22Rv1 (cell line): ENCODE measurements around the gene CSGALNACT2.

Source experiments
- H3K27ac ChIP-seq: fragments of 450-650 bp; 2 replicates; pipeline ENCODE4 v1.5.1; 2017
- CTCF ChIP-seq: fragments of 450-650 bp; IDR thresholded peaks from 2 replicates; pipeline ENCODE4 v1.5.1; 2017; ENCODE audit warnings: mild to moderate bottlenecking
- ZFX ChIP-seq: fragments of 450-650 bp; IDR thresholded peaks from 2 replicates; pipeline ENCODE4 v1.6.1; 2017; ENCODE audit warnings: antibody characterized with exemption, borderline replicate concordance

The CSGALNACT2 gene

DNA sequence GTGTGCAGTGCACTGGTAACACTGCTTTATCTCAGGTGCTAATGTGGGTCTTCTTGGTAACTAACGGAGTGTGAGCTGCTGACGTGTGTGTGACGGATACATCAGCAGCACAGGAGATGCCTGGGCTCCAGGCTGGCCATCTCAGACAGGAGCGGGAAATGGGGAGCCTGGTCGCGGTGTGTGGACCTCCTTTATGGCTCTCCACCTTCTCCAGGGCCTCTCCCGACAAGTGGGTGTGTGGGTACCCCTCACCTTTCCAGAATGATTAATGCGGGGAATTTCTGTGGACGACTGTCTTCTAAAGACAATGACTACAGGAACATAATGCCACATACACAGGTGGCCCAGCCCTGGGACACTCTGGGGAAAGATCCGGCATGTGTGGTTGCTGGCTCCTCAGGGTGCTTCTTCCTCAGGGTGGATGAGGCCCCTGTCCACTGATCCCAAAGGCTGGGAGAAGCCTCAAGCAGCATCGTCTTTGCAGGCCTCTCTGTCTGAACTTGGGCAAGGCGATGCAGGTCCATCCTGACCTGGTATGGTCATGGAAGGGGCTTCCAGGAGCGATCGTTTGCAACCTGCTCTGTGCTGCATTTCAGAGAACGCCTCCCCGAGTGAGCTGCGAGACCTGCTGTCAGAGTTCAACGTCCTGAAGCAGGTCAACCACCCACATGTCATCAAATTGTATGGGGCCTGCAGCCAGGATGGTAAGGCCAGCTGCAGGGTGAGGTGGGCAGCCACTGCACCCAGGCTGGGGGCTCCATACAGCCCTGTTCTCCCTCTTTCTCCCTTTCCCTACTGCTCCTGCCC is 20.3 kb upstream of the CSGALNACT2 start:
- TF ChIP-seq CTCF, result no peak
- no peak for TF ChIP-seq ZFX
- no peak overlapping the region for H3K27ac ChIP-seq

GRCh38 chr10:43118631-43119415 is 19.4 kb upstream of the CSGALNACT2 start:
- H3K27ac ChIP-seq, result no peak overlapping the region
- TF ChIP-seq CTCF (no peak), ZFX (no peak)

- no peak overlapping the region for H3K27ac ChIP-seq
- TF ChIP-seq CTCF (no peak), ZFX (no peak)
Observed at GRCh38 chr10:43119416-43120115, 18.7 kb upstream of the CSGALNACT2 start.

- H3K27ac ChIP-seq, result no peak overlapping the region
- no peak for TF ChIP-seq CTCF
- no peak for TF ChIP-seq ZFX
Observed at GRCh38 chr10:43120116-43120928, 17.9 kb upstream of the CSGALNACT2 start.

- TF ChIP-seq ZFX (no peak), CTCF (no peak)
- no peak overlapping the region for H3K27ac ChIP-seq
Observed at GRCh38 chr10:43120929-43121314, 17.3 kb upstream of the CSGALNACT2 start.

GRCh38 chr10:43121444-43121843 is 16.8 kb upstream of the CSGALNACT2 start:
- TF ChIP-seq ZFX (no peak), CTCF (no peak)
- no peak overlapping the region for H3K27ac ChIP-seq
